HG03460 (cell line): ENCODE data around the gene SOX5.

ENCODE experiments used
- ATAC-seq: cut with Tn5 transposase; IDR thresholded peaks from one replicate; pipeline ENCODE4 v1.9.1; 2021; ENCODE audit not compliant: unreplicated experiment

Gene SOX5

GRCh38 chr12:23949348-23950209 lies at the start of gene SOX5:
TSS of gene SOX5 (minus strand) at chr12:23949670. CDS start at chr12:23949601, 69 bp downstream.
- no peak for ATAC-seq

- no peak for ATAC-seq
These were observed 37.6 kb upstream of the SOX5 start for GRCh38 chr12:23987046-23987445.

- ATAC-seq, result no peak
These were observed 31.4 kb upstream of the SOX5 start for GRCh38 chr12:23980826-23981225.

DNA sequence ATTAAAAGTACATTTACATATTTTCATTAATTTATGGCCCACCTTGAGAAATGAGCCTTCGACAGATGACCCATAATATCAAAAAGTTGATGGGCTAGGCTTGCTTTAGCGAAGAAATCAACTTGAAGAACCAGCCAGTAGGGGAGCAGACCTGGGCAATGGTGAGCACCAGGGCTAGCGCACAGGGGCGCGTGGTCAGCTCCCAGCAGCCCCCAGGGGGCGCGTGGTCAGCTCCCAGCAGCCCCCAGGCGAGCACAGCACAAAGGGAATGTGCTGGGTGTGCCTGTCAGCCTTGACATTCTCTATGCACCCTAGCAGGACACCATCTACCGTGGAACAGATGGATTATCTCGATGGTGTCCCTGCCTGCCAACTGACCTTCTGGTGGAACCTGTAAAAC lies 15.3 kb upstream of the SOX5 start:
- ATAC-seq, result no peak

DNA sequence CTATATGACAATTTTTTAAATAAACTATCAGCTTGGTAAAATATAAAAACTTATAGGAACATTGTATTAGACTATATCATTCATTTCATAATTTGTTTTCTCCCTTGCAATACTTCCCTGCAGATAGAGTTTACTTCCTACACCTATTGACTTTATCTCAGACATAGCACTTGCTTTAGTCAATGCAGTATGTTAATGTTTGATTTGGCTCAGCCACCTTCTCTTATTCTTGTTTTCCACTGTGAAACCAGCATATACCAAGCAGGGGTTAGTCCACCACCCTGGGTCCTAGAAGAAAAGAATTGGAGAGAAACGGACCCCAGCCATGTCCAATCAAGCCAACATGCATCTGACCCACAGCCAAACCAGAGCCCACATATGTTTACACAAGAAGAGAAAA lies 10.4 kb upstream of the SOX5 start:
- no peak for ATAC-seq

DNA sequence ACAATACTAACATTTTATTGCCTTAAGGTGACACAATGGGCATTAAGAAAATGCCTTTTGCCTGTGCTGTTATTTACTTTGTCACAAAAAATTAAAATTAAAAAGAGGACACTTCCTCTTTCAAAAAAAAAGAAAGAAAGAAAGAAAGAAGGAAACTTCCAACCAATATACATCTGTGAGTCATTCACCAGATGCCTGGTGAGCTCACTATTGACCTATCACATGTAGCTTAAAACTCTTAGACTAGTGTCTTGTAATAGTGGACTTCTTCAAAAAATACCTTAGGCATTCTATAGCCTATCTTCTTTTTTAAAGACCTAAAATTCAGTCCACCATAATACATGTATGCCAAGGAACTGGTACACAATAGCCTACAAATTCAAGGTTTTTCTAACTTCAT lies 4.9 kb upstream of the SOX5 start:
- no peak for ATAC-seq

DNA sequence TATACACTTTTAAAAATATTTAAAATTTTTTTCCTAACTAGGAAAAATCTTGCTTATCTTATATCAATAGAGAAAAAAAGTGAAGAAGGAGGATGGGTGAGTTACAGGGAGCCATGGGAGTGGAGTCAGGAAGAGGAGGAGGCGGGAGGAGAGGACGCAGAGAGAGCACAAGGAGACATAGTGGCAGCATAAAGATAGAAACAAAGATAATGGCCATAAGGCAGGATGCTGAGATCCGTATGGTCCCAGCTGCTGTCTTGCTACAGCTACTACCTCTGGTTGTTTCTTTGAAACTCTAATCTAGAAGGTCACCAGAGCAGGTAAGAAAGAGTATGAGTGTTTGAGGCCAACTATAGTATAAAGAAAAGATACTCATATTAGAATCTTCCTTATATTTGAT lies 2.6 kb upstream of the SOX5 start:
- no peak for ATAC-seq

GRCh38 chr12:23950775-23951451 lies 1.4 kb upstream of the SOX5 start:
- no peak for ATAC-seq

GRCh38 chr12:23950210-23950774 lies 822 bp upstream of the SOX5 start:
- no peak for ATAC-seq

- ATAC-seq, result no peak
These were observed 1.2 kb downstream of the SOX5 start for GRCh38 chr12:23948291-23948690.

GRCh38 chr12:23947395-23947794 lies 2.1 kb downstream of the SOX5 start:
- no peak for ATAC-seq

GRCh38 chr12:23945249-23945648 lies 4.2 kb downstream of the SOX5 start:
- no peak for ATAC-seq

GRCh38 chr12:23944067-23944466 lies 5.4 kb downstream of the SOX5 start:
- ATAC-seq, result no peak

DNA sequence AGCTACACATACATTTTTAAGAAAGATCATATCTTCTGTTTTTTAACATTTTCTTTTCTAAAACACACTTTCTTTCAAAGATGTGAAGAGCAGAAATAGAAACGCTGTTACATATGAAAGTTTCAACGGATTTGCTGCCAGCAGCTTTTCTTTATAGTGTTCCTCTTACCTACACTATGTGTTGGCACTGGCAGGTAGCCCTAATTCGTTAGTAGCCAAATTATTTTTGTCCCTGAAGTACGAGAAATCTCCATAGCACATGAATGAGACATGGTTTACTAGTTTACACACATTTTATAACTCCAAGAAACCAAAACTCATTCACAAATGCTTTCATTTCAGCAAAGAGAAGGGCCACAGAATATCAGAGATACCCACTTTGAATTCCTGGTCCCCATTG lies 6.6 kb downstream of the SOX5 start:
- ATAC-seq, result no peak

DNA sequence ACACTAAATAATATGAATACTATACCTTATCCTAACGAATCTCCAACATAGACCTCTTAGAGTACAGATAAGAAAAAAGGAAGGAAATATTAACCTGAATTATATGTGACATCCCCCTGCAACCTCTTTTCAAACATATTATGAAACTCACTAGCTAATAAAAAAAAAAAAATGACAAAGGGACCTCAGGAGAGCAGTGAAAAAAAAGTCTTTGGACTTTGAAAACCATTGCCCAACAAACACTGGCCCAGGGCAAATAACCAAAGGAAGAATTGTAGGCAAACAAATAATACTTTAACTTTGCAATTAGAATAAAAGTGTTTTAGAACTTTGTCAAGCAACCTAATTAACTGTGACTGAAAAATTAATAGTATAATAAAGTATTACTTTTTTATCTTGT lies 7.7 kb downstream of the SOX5 start:
- ATAC-seq, result no peak

DNA sequence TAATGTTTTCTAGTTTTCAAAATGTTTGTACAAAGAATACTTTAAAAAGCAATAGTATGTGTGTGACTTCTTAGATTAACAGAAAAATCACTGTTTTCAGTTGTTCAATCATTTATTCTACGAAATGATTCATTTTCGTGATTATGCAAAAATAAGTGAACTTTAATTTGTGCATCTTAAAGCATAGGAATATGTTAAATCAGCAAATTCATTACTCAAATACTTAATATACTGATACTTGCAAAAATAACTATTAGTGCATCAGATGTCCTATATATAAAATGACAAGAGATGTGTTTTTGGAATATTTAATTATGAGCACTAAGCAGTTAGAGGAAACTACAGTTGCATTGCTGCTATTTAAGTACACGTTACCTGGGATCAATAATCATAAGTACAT lies 11.0 kb downstream of the SOX5 start:
- ATAC-seq, result no peak

- ATAC-seq, result no peak
These were observed 18.3 kb downstream of the SOX5 start for GRCh38 chr12:23931176-23931575.

DNA sequence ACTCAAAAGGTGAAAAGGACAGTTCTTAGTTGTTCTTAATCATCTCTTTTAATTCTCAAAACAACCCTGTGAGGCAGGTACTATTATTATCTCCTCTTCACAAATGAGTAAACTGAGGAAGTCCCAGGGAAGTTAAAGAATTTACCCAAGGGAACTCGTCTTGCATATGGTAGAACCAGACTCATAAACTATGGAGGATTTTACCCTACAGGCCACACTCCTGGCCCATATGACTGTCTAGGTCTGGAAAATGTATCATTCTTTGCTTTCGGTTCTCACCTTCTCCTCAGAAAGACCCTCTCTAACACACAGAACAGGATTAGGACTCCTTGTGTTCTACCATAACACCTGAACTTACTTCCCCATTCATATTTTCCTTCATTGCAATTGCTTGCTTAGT lies 18.9 kb downstream of the SOX5 start:
- ATAC-seq, result no peak

GRCh38 chr12:23929906-23930305 lies 19.6 kb downstream of the SOX5 start:
- no peak for ATAC-seq

GRCh38 chr12:23927907-23928306 lies 21.6 kb downstream of the SOX5 start:
- no peak for ATAC-seq

DNA sequence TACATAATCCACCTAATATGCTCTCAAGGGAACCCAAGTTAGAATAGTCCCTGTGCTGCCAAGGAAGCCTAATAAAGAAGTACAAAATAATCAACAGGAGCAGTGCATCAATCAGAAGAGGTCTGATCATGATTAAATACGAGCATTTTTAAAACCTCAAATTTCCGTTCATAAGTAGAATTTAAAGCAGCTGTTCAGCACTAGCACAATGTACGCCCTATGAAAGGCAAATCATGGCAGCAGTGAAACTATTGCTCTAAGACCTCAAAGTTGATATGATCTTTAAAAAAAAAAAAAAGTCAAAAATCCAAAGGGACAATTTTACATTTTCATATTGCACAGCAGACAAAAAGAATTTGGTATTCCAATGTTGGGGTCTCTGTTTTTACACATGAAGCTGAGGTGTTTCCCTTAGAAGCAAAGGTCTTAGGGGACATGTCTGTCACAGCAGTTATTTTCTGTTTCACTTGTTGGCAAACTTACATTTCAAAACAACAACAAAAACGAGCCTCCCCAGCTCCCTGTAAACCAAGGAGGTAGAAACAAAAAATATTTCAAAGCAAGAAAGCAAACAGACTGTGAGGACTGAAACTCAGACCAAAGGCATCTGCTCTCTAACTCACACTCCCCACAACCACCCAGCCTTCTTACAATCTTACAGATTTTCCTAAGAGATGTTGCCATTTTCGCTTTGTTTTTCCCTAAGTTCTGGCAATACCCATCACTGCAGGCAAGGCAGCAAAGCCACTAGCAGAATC lies 28.2 kb downstream of the SOX5 start:
- ATAC-seq, result no peak
